ENCODE data around the gene PAWR.

- TF ChIP-seq CTCF (IDR thresholded peaks at IDR 0.05) (no peak), MAX (IDR thresholded peaks at IDR 0.05) (no peak)
These were observed 130.4 kb downstream of the PAWR start for GRCh38 chr12:79560225-79560889.
